GM13976 (cell line): ENCODE results near the gene MB21D2.

Experiments used
- DNase-seq: peaks from one replicate; pipeline ENCODE4 v3.0.0; 2012; ENCODE audit warnings: low spot score
- CTCF ChIP-seq: IDR thresholded peaks from 2 replicates; pipeline ENCODE4 v1.5.1; 2012; ENCODE audit warnings: borderline replicate concordance, mild to moderate bottlenecking; ENCODE audit not compliant: insufficient read depth; ENCODE audit errors: extremely low read depth, missing control alignments, control extremely low read depth
- in situ Hi-C: fragments of 300-500 bp; cut with MboI; formaldehyde crosslinking; loops from one replicate; pipeline ENCODE4 v1.12.0; 2022; ENCODE audit warnings: low sequenced_read_pairs, mixed read lengths, inconsistent platforms; ENCODE audit not compliant: unreplicated experiment

Gene MB21D2

GRCh38 chr3:192834428-192834827 is 83.2 kb downstream of the MB21D2 start:
- no peak for DNase-seq
- in situ Hi-C loops, result no loop called here
- no peak for TF ChIP-seq CTCF

DNA sequence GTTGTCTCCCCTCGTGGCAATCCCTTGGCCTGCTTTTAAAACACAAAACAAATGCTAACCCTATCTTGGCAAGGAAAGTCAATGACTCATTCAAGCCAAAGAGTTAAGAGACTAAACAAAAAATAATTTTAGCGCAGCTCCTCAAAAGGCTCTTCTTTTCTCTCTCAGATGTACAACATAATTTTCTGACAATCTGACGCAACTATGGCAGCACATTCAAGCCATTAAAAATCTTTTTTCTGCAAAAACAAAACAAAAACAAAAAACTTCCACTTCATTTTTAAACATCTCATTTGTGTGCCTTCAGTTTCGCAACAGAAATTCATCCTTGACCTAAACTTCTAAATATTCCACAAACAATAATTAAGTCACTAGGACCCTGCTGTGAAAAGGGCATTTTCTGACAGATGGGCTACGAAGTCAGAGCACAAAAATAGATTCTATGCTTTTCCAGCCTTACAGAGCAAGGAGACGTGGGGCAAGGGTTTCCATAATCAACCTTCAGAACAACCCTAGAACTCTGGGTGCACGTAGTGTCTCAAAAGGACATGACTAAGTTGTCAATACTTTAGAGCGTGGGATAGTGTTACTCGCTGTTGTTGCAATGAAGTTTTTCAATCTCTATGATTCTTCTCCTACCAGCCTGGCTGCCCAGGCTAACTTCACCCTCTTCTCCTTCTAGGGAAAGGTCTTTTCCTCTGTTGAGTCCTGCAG is 84.3 kb downstream of the MB21D2 start:
- no peak for DNase-seq
- no peak for TF ChIP-seq CTCF
- in situ Hi-C loops, result no loop called here

- DNase-seq, result no peak
- in situ Hi-C loops, result no loop called here
- no peak for TF ChIP-seq CTCF
Measured at GRCh38 chr3:192831801-192832347, 85.8 kb downstream of the MB21D2 start.

GRCh38 chr3:192831111-192831644 is 86.5 kb downstream of the MB21D2 start:
- TF ChIP-seq CTCF, result no peak
- no peak for DNase-seq
- in situ Hi-C loops, result no loop called here

DNA sequence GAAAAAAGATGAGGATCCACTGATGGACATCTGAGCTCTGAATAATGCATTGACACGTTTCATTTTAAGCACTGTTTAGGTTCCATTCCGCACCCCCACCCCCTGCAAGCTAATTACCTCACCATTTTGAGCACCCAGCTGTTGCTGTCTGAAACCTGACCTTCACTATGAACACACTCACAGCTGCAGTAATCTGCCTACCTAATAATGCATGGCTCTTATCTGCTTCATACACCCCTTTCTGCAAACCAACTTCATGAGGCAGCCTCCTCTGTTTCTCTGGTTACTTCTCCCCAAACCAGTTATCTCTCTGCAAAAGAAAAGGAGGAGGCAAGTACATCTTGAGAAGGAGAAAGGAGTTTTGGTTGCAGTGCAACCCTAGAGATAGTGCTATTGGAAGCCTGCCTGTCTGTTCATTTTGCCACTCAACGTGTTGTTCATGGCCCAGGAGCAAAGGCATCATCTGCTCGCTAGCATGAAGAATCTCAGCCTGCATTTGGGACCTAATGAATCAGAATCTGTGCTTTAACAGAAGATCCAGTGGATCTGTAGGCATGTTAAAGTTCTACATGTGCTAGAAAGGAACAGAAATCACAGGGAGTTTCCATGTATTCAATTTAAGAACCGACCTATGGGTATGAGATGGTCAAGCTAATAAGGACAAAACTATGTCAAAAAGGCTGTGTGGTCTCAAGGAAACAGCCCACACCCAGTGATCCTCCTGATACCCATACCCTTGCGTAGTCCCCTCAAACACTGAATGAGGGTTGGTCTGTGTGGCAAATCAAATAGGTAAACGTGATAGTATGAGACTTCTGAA is 87.2 kb downstream of the MB21D2 start:
- DNase-seq, result peak; percentile 48
- in situ Hi-C loops, result no loop called here

More for the DNA sequence above, 87.2 kb downstream of the MB21D2 start:
- TF ChIP-seq CTCF, result no peak
